Pancreas (tissue), 10 donors: Measurements from ENCODE around the gene MPO. TPM values are rescaled to one million over a fixed set of nuclear protein-coding genes. Genes with fewer than 3 reads are reported as not detected.

ENCODE experiments used
- ATAC-seq, 4 donors: fragments of 200-7000 bp; cut with Tn5 transposase; one replicate each; pipeline versions ENCODE4 v1.8.0 to v1.9.1; 2020; ENCODE audit warnings: mild to moderate bottlenecking in 4 of 4, moderate library complexity in 4 of 4
- DNase-seq, 6 donors: peaks; one replicate each; pipeline ENCODE4 v3.0.0-alpha.2; 2020
- FAIRE-seq: peaks from 2 replicates; lab custom pipeline; 2012; peaks lifted over from hg19 to GRCh38; lab: Jason Lieb, UNC
- H3K27ac ChIP-seq, 4 donors: fragments of 200-600 bp; sonication (generic); 1 replicate in 3 of 4; 2 replicates in 1 of 4; pipeline versions ENCODE4 v1.5.0 to v1.8.0; 2020
- H3K27me3 ChIP-seq, 4 donors: fragments of 200-600 bp; one replicate each; pipeline ENCODE4 v1.8.0; 2021
- H3K36me3 ChIP-seq, 3 donors: fragments of 200-600 bp; sonication (generic) in 1 of 3; one replicate each; pipeline versions ENCODE4 v1.5.0 to v1.8.0; 2020 to 2021
- H3K4me1 ChIP-seq, 3 donors: fragments of 200-600 bp; one replicate each; pipeline ENCODE4 v1.8.0; 2021
- H3K4me3 ChIP-seq, 4 donors: fragments of 200-600 bp; sonication (generic) in 2 of 4; one replicate each; pipeline versions ENCODE4 v1.5.0 to v1.8.0; 2020 to 2021
- H3K9me3 ChIP-seq, 4 donors: fragments of 200-600 bp; one replicate each; pipeline ENCODE4 v1.8.0; 2021
- CTCF ChIP-seq, 4 donors: fragments of 200-600 bp; sonication (generic) in 3 of 4; IDR thresholded peaks; one replicate each; pipeline versions ENCODE4 v1.5.0 to v1.8.0; 2021; ENCODE audit warnings: antibody characterized with exemption in 4 of 4
- WGBS, 2 donors: extraction: QIAGEN DNeasy Blood & Tissue Kit; methylation state at CpG; one replicate each; pipeline ENCODE4 v1.1.7; 2013; 5-methylcytosine and 5-hydroxymethylcytosine counted together
- intact Hi-C, 3 donors: fragments of 100-400 bp; cut with DNase I; formaldehyde crosslinking; loops; one replicate each; pipeline versions ENCODE4 v1.11.1 to v1.14.2; 2022
- polyA plus RNA-seq, 2 donors: library from polyadenylated mRNA; stranded (reverse); fragments of 200-250 nt; gene quantifications; one replicate each; pipeline ENCODE4 v1.2.3, GENCODE V29; 2013
- total RNA-seq, 6 donors: library from RNA; stranded (reverse); fragmentation: NEBNext Ultra II Directional in 4 of 6; extraction: Animal tissue kit (Norgen Biotek cat#: 25700) in 4 of 6; gene quantifications; one replicate each; pipeline versions ENCODE4 v1.2.1 to v1.2.4, GENCODE V29; 2021 to 2023
- donor health status: healthy with polysubstance abuse.
- donor health status: DM: no; HTN: no; CAD: no; lungs with moderate emphysema.
- donor health status: DM: no; HTN: no; CAD: no.
- donor health status: control.
- donor health status: control.
- donor health status: Bipolar disorder and iron deficiency.
- donor health status: DM: yes; HTN: yes; CAD: no.
- donor health status: DM: no; HTN: no; CAD: no.
- donor health status: DM: no; HTN: no; CAD: no.
- donor health status: DM: yes; HTN: yes; CAD: no.

The MPO gene
- total and polyA plus RNA-seq, 8 donors = 0.03 to 0.28 (median 0.09) TPM; not detected in 1

- FAIRE-seq = no peak
- Histone ChIP-seq H3K4me1 (no peaks in the 10 kb centered on the region), H3K9me3 (no peaks in the 10 kb centered on the region), H3K27ac (no peak overlapping the region), H3K27me3 (no peaks in the 10 kb centered on the region), H3K4me3 (no peak overlapping the region), H3K36me3 (no peaks in the 10 kb centered on the region)
- DNase-seq = peak in 1 of 6 donors; percentile 32
- TF ChIP-seq CTCF (IDR thresholded peaks at IDR 0.05) = no peak
- intact Hi-C loops = no loop called here
- 87 to 88% methylated on average over 21 of the region's 21 CpGs for WGBS, 2 donors
- no peak for ATAC-seq
These were observed 9.4 kb downstream of the MPO start for GRCh38 chr17:58271216-58271931.

- peak in 1 of 6 donors; percentile 30 for DNase-seq
- Histone ChIP-seq H3K27ac (no peak overlapping the region), H3K36me3 (no peaks in the 10 kb centered on the region), H3K4me3 (no peak overlapping the region), H3K9me3 (no peaks in the 10 kb centered on the region), H3K27me3 (no peaks in the 10 kb centered on the region), H3K4me1 (no peaks in the 10 kb centered on the region)
- FAIRE-seq = no peak
- TF ChIP-seq CTCF (IDR thresholded peaks at IDR 0.05) = peak in 1 of 4 donors; percentile 9
- 69 to 76% methylated on average over 15 of the region's 15 CpGs for WGBS, 2 donors
- ATAC-seq = peak in 1 of 4 donors; percentile 44
- intact Hi-C loops = no loop called here
These were observed 10.1 kb downstream of the MPO start for GRCh38 chr17:58270476-58271215.

- 74 to 83% methylated on average over 9 of the region's 9 CpGs for WGBS, 2 donors
- peak in 1 of 6 donors; percentile 28 for DNase-seq
- FAIRE-seq = no peak
- no peak for TF ChIP-seq CTCF (IDR thresholded peaks at IDR 0.05)
- Histone ChIP-seq H3K36me3 (no peaks in the 10 kb centered on the region), H3K27ac (no peak overlapping the region), H3K27me3 (no peaks in the 10 kb centered on the region), H3K4me1 (no peaks in the 10 kb centered on the region), H3K4me3 (no peak overlapping the region), H3K9me3 (no peaks in the 10 kb centered on the region)
- intact Hi-C loops = no loop called here
- ATAC-seq = no peak
These were observed 11.0 kb downstream of the MPO start for GRCh38 chr17:58269557-58270291.

- Histone ChIP-seq H3K4me1 (no peaks in the 10 kb centered on the region), H3K4me3 (no peak overlapping the region), H3K9me3 (no peaks in the 10 kb centered on the region), H3K27ac (no peak overlapping the region), H3K36me3 (no peaks in the 10 kb centered on the region), H3K27me3 (no peaks in the 10 kb centered on the region)
- DNase-seq = peak in 1 of 6 donors; percentile 30
- 70 to 75% methylated on average over 6 of the region's 6 CpGs for WGBS, 2 donors
- no peak for TF ChIP-seq CTCF (IDR thresholded peaks at IDR 0.05)
- intact Hi-C loops = no loop called here
- no peak for FAIRE-seq
- ATAC-seq = no peak
These were observed 11.8 kb downstream of the MPO start for GRCh38 chr17:58268774-58269556.
